ENCODE data around the gene LDB2. TPM values are rescaled to one million over a fixed set of nuclear protein-coding genes. Genes with fewer than 3 reads are reported as not detected.
"Not testable (repeated sequence)": the region's sequence is repeated elsewhere in the genome, so short reads cannot be mapped to it uniquely, and the experiment has no call there.

LDB2 gene
- total RNA-seq, 1 donor, result 85.9 TPM

GRCh38 chr4:16573739-16574138 lies 324.7 kb downstream of the LDB2 start:
- no peak overlapping the region for H3K4me3 ChIP-seq (ENCODE audit: low read depth, low read length)
- TF ChIP-seq, protein P1, sequence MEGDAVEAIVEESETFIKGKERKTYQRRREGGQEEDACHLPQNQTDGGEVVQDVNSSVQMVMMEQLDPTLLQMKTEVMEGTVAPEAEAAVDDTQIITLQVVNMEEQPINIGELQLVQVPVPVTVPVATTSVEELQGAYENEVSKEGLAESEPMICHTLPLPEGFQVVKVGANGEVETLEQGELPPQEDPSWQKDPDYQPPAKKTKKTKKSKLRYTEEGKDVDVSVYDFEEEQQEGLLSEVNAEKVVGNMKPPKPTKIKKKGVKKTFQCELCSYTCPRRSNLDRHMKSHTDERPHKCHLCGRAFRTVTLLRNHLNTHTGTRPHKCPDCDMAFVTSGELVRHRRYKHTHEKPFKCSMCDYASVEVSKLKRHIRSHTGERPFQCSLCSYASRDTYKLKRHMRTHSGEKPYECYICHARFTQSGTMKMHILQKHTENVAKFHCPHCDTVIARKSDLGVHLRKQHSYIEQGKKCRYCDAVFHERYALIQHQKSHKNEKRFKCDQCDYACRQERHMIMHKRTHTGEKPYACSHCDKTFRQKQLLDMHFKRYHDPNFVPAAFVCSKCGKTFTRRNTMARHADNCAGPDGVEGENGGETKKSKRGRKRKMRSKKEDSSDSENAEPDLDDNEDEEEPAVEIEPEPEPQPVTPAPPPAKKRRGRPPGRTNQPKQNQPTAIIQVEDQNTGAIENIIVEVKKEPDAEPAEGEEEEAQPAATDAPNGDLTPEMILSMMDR (IDR thresholded peaks at IDR 0.05; ENCODE audit: insufficient read depth, low read length), result no peak
- peak; percentile 86 for DNase-seq (ENCODE audit: low read depth)

- H3K4me3 ChIP-seq (ENCODE audit: low read depth, low read length), result no peak overlapping the region
- TF ChIP-seq, protein P1 (IDR thresholded peaks at IDR 0.05; ENCODE audit: insufficient read depth, low read length), result no peak
- peak; percentile 63 for DNase-seq (ENCODE audit: low read depth)
These were observed 325.2 kb downstream of the LDB2 start for GRCh38 chr4:16573206-16573605.

GRCh38 chr4:16572631-16573030 lies 325.8 kb downstream of the LDB2 start:
- DNase-seq (ENCODE audit: low read depth), result no peak
- TF ChIP-seq, protein P1 (IDR thresholded peaks at IDR 0.05; ENCODE audit: insufficient read depth, low read length), result no peak

GRCh38 chr4:16572161-16572560 lies 326.3 kb downstream of the LDB2 start:
- DNase-seq (ENCODE audit: low read depth), result no peak
- TF ChIP-seq, protein P1 (IDR thresholded peaks at IDR 0.05; ENCODE audit: insufficient read depth, low read length), result no peak
- H3K4me3 ChIP-seq (ENCODE audit: low read depth, low read length), result no peak overlapping the region

More at GRCh38 chr4:16572631-16573030, 325.8 kb downstream of the LDB2 start:
- H3K4me3 ChIP-seq (ENCODE audit: low read depth, low read length), result no peak overlapping the region

- no peak overlapping the region for H3K4me3 ChIP-seq (ENCODE audit: low read depth, low read length)
- TF ChIP-seq, protein P1 (IDR thresholded peaks at IDR 0.05; ENCODE audit: insufficient read depth, low read length), result no peak
- no peak for DNase-seq (ENCODE audit: low read depth)
These were observed 328.7 kb downstream of the LDB2 start for GRCh38 chr4:16569790-16570189.

- not testable (repeated sequence) for DNase-seq (ENCODE audit: low read depth); H3K4me3 ChIP-seq (ENCODE audit: low read depth, low read length)
These were observed 341.1 kb downstream of the LDB2 start for GRCh38 chr4:16557316-16557715.

DNA sequence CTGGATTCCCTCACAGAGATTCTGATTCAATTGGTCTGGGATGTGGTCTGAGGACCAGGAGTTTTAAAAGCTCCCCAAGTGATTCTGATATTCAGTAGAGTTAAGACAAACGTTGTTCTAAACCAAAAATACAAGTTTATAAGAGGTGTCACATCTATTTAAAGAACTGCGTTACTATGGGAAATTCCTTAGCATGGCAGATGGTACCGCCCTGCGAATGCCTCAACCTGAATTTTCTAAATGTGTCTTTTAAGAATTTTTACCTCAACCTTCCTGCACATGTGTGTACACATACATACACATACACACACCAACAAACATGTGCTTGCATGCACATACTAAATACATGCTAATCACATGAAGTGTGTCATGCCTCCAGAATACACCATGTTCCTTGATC lies 343.3 kb downstream of the LDB2 start:
- TF ChIP-seq, protein P1 (IDR thresholded peaks at IDR 0.05; ENCODE audit: insufficient read depth, low read length), result no peak

More for the DNA sequence above, 343.3 kb downstream of the LDB2 start:
- DNase-seq (ENCODE audit: low read depth), result no peak
- H3K4me3 ChIP-seq (ENCODE audit: low read depth, low read length), result no peak overlapping the region
